NCI-H82 (cell line): ENCODE data around the gene RAD51B.

Experiments used
- DNase-seq: peaks from one replicate; lab custom pipeline; 2025; lab: John Stamatoyannopoulos, UW

Gene RAD51B

GRCh38 chr14:68337279-68337678 lies 517.7 kb downstream of the RAD51B start:
- no peak for DNase-seq

- no peak for DNase-seq
Observed at GRCh38 chr14:68340262-68340661, 520.7 kb downstream of the RAD51B start.

- DNase-seq: no peak
Observed at GRCh38 chr14:68341411-68342212, 522.0 kb downstream of the RAD51B start.

- no peak for DNase-seq
Observed at GRCh38 chr14:68342216-68342763, 522.7 kb downstream of the RAD51B start.

- DNase-seq: no peak
Observed at GRCh38 chr14:68343534-68344118, 524.0 kb downstream of the RAD51B start.

- no peak for DNase-seq
Observed at GRCh38 chr14:68345738-68346137, 526.2 kb downstream of the RAD51B start.

GRCh38 chr14:68346556-68347343 lies 527.2 kb downstream of the RAD51B start:
- DNase-seq: no peak

GRCh38 chr14:68349900-68350629 lies 530.5 kb downstream of the RAD51B start:
- no peak for DNase-seq

- no peak for DNase-seq
Observed at GRCh38 chr14:68355415-68355814, 535.8 kb downstream of the RAD51B start.

- DNase-seq: no peak
Observed at GRCh38 chr14:68357777-68358176, 538.2 kb downstream of the RAD51B start.

GRCh38 chr14:68358500-68358899 lies 538.9 kb downstream of the RAD51B start:
- no peak for DNase-seq

GRCh38 chr14:68359022-68359836 lies 539.6 kb downstream of the RAD51B start:
- no peak for DNase-seq

GRCh38 chr14:68359837-68360552 lies 540.4 kb downstream of the RAD51B start:
- DNase-seq: no peak

GRCh38 chr14:68361231-68361630 lies 541.7 kb downstream of the RAD51B start:
- no peak for DNase-seq

GRCh38 chr14:68362846-68363245 lies 543.3 kb downstream of the RAD51B start:
- no peak for DNase-seq

GRCh38 chr14:68363466-68363842 lies 543.9 kb downstream of the RAD51B start:
- DNase-seq: peak; percentile 44

GRCh38 chr14:68363843-68364767 lies 544.5 kb downstream of the RAD51B start:
- peak; percentile 92 for DNase-seq

- DNase-seq: no peak
Observed at GRCh38 chr14:68364792-68365192, 545.2 kb downstream of the RAD51B start.

GRCh38 chr14:68365228-68365627 lies 545.6 kb downstream of the RAD51B start:
- no peak for DNase-seq
